ENCODE data around the gene PHLPP2. TPM values are rescaled to one million over a fixed set of nuclear protein-coding genes. Genes with fewer than 3 reads are reported as not detected.
A peak's percentile ranks its signal among the peaks of the same experiment; 100 is the strongest.

Gene PHLPP2, protein sequence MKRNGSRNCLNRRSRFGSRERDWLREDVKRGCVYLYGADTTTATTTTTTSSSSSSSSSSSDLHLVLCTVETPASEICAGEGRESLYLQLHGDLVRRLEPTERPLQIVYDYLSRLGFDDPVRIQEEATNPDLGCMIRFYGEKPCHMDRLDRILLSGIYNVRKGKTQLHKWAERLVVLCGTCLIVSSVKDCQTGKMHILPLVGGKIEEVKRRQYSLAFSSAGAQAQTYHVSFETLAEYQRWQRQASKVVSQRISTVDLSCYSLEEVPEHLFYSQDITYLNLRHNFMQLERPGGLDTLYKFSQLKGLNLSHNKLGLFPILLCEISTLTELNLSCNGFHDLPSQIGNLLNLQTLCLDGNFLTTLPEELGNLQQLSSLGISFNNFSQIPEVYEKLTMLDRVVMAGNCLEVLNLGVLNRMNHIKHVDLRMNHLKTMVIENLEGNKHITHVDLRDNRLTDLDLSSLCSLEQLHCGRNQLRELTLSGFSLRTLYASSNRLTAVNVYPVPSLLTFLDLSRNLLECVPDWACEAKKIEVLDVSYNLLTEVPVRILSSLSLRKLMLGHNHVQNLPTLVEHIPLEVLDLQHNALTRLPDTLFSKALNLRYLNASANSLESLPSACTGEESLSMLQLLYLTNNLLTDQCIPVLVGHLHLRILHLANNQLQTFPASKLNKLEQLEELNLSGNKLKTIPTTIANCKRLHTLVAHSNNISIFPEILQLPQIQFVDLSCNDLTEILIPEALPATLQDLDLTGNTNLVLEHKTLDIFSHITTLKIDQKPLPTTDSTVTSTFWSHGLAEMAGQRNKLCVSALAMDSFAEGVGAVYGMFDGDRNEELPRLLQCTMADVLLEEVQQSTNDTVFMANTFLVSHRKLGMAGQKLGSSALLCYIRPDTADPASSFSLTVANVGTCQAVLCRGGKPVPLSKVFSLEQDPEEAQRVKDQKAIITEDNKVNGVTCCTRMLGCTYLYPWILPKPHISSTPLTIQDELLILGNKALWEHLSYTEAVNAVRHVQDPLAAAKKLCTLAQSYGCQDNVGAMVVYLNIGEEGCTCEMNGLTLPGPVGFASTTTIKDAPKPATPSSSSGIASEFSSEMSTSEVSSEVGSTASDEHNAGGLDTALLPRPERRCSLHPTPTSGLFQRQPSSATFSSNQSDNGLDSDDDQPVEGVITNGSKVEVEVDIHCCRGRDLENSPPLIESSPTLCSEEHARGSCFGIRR (N-terminal part only)
- total RNA-seq = 1 to 10 TPM; 7.6 to 9.9 (median 9.3) TPM
- 8.3 TPM for total RNA-seq (2013)
- 23.0 to 66.6 (median 41.4) reads per million in 29 experiments for total RNA-seq

DNA sequence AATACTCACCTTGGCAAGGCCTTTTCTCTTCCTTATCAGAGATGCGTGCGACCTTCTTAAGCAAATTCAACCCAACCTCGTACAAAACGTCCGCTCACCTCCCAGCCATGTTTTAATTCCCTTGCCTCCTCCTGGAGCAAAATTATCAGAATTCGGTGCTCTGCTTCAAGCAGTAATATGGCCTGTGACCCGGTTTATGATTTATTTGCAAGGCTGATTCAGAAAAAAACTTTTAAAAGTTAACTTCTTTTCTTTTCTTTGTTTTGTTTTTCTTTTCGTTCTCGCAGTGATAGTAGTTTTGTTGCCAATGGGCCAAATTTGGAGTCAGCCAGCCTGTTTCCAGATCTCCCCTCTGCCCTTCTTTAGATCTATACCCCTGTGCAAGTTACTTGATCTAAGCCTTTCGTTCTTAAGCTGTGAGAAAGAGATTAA, at the start of gene PHLPP2:
Gene PHLPP2, minus strand, starts transcription at position 382 of the 432 bp plus-strand sequence. CDS start 9,906 bp downstream, outside the sequence.
- Mint-ChIP-seq H3K27me3 (no peaks in the 10 kb centered on the region), H3K9me3 (no peaks in the 10 kb centered on the region), H3K36me3 (no peaks in the 10 kb centered on the region), H3K4me3 (peak within 1 kb of the TSS; percentile 77 to 93 (median 83)), H3K4me1 (peaks cover 12 to 22% (median 21%) of the 10 kb centered on the region in 3 donors), H3K27ac (peak within 1 kb of the TSS; percentile 71 to 83)
- Histone ChIP-seq H3K27me3 (replicated peaks in 1 of 2; ENCODE audit: control insufficient read depth in 2 of 2, extremely low read depth in 1 of 2, insufficient read depth in 2 of 2, low read length in 1 of 2) (no peaks in the 10 kb centered on the region), H3K27ac (ENCODE audit: low read length) (no peak within 1 kb of the TSS), H3K4me3 (ENCODE audit: control insufficient read depth in 1 of 2, extremely low read depth in 1 of 2, low read length in 1 of 2) (peak within 1 kb of the TSS; percentile 53 to 59), H3K9me3 (no peaks in the 10 kb centered on the region), H3K36me3 (ENCODE audit: control insufficient read depth in 2 of 2, extremely low read depth in 1 of 2, insufficient read depth in 1 of 2, low read length in 1 of 2) (no peaks in the 10 kb centered on the region), H3K4me1 (ENCODE audit: control insufficient read depth in 1 of 2, extremely low read depth in 1 of 2, insufficient read depth in 2 of 2, low read length in 2 of 2) (peaks cover 6% of the 10 kb centered on the region in 2 experiments)
- ChIA-PET POLR2A (no interaction called here), CTCF (no interaction called here)
- 13% methylated on average over 5 of the region's 10 CpGs for WGBS (ENCODE audit: insufficient coverage)
- ATAC-seq (replicated peaks in 1 of 4) (no peak), DNase-seq (no peak)

DNA sequence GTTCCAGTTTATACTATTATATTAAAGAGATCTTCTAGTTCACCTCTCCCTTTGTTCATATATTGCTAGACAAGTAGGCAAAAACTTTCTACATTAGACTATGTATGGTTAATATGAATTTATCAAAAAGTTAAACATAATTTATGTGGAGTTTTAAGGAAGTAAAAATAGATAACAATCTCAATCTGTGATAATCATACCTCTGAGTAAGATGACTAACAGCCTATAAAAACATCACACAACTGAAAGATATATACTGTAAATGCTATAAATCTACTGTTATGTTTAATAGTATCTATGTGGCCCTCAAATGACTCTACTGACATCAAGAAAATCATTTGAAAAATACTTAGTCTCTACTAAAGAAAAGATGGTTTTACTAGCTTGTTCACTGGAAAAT, 47.1 kb upstream of the PHLPP2 start:
- ATAC-seq (replicated peaks in 1 of 4) = no peak
- no peak overlapping the region for H3K4me3 ChIP-seq (ENCODE audit: control insufficient read depth in 1 of 2, extremely low read depth in 1 of 2, low read length in 1 of 2)
- no peak overlapping the region for H3K4me3 Mint-ChIP-seq
- H3K27ac ChIP-seq (ENCODE audit: low read length) = no peak overlapping the region
- ChIA-PET POLR2A (no interaction called here), CTCF (no interaction called here)
- no peak for DNase-seq
- H3K36me3 Mint-ChIP-seq = peaks cover 41% of the 10 kb centered on the region
- H3K9me3 Mint-ChIP-seq = no peaks in the 10 kb centered on the region
- no peaks in the 10 kb centered on the region for H3K27me3 Mint-ChIP-seq
- H3K27me3 ChIP-seq (replicated peaks in 1 of 2; ENCODE audit: control insufficient read depth in 2 of 2, extremely low read depth in 1 of 2, insufficient read depth in 2 of 2, low read length in 1 of 2) = no peaks in the 10 kb centered on the region
- H3K27ac Mint-ChIP-seq = no peak overlapping the region
- peaks cover 0 to 2% of the 10 kb centered on the region in 2 experiments for H3K4me1 ChIP-seq (ENCODE audit: control insufficient read depth in 1 of 2, extremely low read depth in 1 of 2, insufficient read depth in 2 of 2, low read length in 2 of 2)
- peaks cover 0 to 57% of the 10 kb centered on the region in 2 donors for H3K36me3 ChIP-seq (ENCODE audit: control insufficient read depth in 2 of 2, extremely low read depth in 1 of 2, insufficient read depth in 1 of 2, low read length in 1 of 2)
- peaks cover 18 to 24% (median 22%) of the 10 kb centered on the region in 3 donors for H3K4me1 Mint-ChIP-seq
- no peaks in the 10 kb centered on the region for H3K9me3 ChIP-seq

DNA sequence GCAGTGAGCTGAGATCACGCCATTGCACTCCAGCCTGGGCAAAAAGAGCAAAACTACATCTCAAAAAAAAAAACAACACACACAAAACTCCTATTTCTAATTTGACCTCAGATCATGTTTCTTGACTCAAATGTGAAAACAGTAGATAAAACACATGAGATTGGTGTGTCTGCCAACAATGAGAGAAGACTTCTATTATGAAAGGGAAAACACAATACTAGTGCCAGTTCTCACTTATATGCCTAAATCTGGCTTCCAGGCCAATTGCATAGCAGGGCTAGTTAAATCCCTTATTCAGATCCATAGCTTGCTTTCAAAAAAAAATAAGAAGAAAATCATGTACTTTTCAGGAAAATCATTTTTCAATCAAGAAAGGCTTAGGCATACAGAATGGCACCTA, 44.7 kb upstream of the PHLPP2 start:
- DNase-seq (no peak), ATAC-seq (replicated peaks in 1 of 4) (no peak)
- POLR2A ChIA-PET = interaction anchor here (0.6 to 1.2 kb wide), 2 partner anchors 15 to 40 kb away, joined by 3 to 4 read pairs; no protein-coding TSS in a partner anchor
- Histone ChIP-seq H3K27me3 (replicated peaks in 1 of 2; ENCODE audit: control insufficient read depth in 2 of 2, extremely low read depth in 1 of 2, insufficient read depth in 2 of 2, low read length in 1 of 2) (no peaks in the 10 kb centered on the region), H3K9me3 (no peaks in the 10 kb centered on the region), H3K36me3 (ENCODE audit: control insufficient read depth in 2 of 2, extremely low read depth in 1 of 2, insufficient read depth in 1 of 2, low read length in 1 of 2) (peaks cover 0 to 59% of the 10 kb centered on the region in 2 donors), H3K27ac (ENCODE audit: low read length) (no peak overlapping the region), H3K4me1 (ENCODE audit: control insufficient read depth in 1 of 2, extremely low read depth in 1 of 2, insufficient read depth in 2 of 2, low read length in 2 of 2) (peaks cover 0 to 2% of the 10 kb centered on the region in 2 experiments), H3K4me3 (ENCODE audit: control insufficient read depth in 1 of 2, extremely low read depth in 1 of 2, low read length in 1 of 2) (no peak overlapping the region)
- no CpG with 5 or more reads among the region's 1 CpG for WGBS (ENCODE audit: insufficient coverage)
- Mint-ChIP-seq H3K36me3 (peaks cover 44% of the 10 kb centered on the region), H3K4me1 (peaks cover 11 to 13% (median 13%) of the 10 kb centered on the region in 3 donors), H3K4me3 (no peak overlapping the region), H3K27ac (peak overlapping the region in 1 of 2 donors; percentile 17), H3K9me3 (no peaks in the 10 kb centered on the region), H3K27me3 (no peaks in the 10 kb centered on the region)
- CTCF ChIA-PET = interaction anchor here in 1 of 2 donors (1.0 to 1.3 kb wide), 2 partner anchors 113 to 204 kb away, joined by 3 to 4 read pairs; no protein-coding TSS in a partner anchor

DNA sequence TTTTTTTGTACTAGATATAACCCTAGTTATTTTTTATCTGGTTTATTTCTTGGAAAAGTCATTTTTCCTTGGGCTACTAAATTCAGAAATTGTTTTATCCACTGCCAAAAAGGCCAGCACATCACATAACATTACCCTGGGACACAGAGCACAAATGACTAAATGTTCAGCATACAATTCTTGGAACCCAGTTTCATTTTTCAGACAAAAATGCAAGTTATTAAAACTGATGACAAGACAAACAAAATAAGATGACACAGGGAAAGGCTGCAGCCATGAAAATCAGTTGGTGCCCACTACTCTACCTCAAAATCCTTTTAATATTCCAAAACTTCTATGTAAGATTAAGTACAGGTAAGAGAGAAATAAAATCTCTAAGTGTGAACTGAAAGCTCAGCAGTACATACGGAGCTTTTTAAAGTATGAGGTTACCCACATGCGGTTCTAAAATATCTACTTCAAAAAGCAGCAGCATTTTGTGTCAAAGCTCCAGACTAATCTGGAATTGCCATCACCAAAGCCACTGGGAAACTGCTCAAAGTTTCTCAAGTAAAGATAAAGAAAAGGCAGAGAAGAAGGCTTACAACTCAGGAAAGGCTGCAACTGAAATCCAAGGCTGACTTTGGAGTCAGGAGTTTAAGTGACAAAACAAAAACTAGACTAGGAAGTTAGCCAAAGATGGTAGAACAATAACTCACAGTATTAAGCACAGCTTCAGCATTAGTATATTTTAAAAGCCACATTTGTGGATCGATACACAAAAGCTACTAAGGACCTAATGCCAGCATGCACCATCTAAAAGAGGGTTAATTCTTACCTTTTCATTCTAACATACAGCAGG, 42.8 kb upstream of the PHLPP2 start:
- Mint-ChIP-seq H3K4me3 (no peak overlapping the region), H3K9me3 (no peaks in the 10 kb centered on the region), H3K27ac (peak overlapping the region; percentile 27 to 56), H3K4me1 (peaks cover 11 to 13% (median 13%) of the 10 kb centered on the region in 3 donors), H3K27me3 (no peaks in the 10 kb centered on the region), H3K36me3 (peaks cover 54% of the 10 kb centered on the region)
- Histone ChIP-seq H3K27me3 (replicated peaks in 1 of 2; ENCODE audit: control insufficient read depth in 2 of 2, extremely low read depth in 1 of 2, insufficient read depth in 2 of 2, low read length in 1 of 2) (no peaks in the 10 kb centered on the region), H3K36me3 (ENCODE audit: control insufficient read depth in 2 of 2, extremely low read depth in 1 of 2, insufficient read depth in 1 of 2, low read length in 1 of 2) (peaks cover 7 to 65% of the 10 kb centered on the region in 2 donors), H3K4me3 (ENCODE audit: control insufficient read depth in 1 of 2, extremely low read depth in 1 of 2, low read length in 1 of 2) (no peak overlapping the region), H3K4me1 (ENCODE audit: control insufficient read depth in 1 of 2, extremely low read depth in 1 of 2, insufficient read depth in 2 of 2, low read length in 2 of 2) (peaks cover 0 to 2% of the 10 kb centered on the region in 2 experiments), H3K27ac (ENCODE audit: low read length) (no peak overlapping the region), H3K9me3 (no peaks in the 10 kb centered on the region)
- no CpG with 5 or more reads among the region's 3 CpGs for WGBS (ENCODE audit: insufficient coverage)
- POLR2A ChIA-PET = interaction anchor here in 1 of 2 donors (0.7 kb wide), 1 partner anchor 16 kb away, joined by 3 read pairs; no protein-coding TSS in a partner anchor
- CTCF ChIA-PET = interaction anchor here in 1 of 2 donors (0.6 kb wide), 1 partner anchor 267 kb away, joined by 3 read pairs; no protein-coding TSS in a partner anchor
- ATAC-seq (replicated peaks in 1 of 4) (no peak), DNase-seq (no peak)

DNA sequence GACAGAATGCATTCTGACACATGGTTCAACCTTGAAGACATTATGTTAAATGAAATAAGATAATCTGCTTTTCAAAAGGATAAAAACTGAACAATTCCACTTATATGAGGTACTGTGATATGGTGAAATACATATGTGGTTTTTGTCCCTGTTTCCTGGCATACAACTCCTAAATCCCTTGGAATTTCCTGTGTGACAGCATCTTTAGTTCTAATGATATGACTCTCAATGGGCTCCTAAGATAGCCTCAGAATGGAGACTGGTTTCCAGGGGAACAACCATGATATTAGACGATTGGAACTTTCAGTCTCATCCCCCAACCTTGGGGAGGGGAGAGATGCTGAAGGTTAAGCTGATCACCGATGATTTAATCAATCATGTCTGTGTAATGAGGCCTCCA, 37.7 kb upstream of the PHLPP2 start:
- Mint-ChIP-seq H3K4me1 (peaks cover 3 to 6% (median 5%) of the 10 kb centered on the region in 3 donors), H3K9me3 (no peaks in the 10 kb centered on the region), H3K36me3 (peaks cover 52% of the 10 kb centered on the region), H3K4me3 (no peak overlapping the region), H3K27me3 (no peaks in the 10 kb centered on the region), H3K27ac (no peak overlapping the region)
- ATAC-seq (replicated peaks in 1 of 4) = no peak
- Histone ChIP-seq H3K36me3 (ENCODE audit: control insufficient read depth in 2 of 2, extremely low read depth in 1 of 2, insufficient read depth in 1 of 2, low read length in 1 of 2) (peaks cover 7 to 62% of the 10 kb centered on the region in 2 donors), H3K4me3 (ENCODE audit: control insufficient read depth in 1 of 2, extremely low read depth in 1 of 2, low read length in 1 of 2) (no peak overlapping the region), H3K27me3 (replicated peaks in 1 of 2; ENCODE audit: control insufficient read depth in 2 of 2, extremely low read depth in 1 of 2, insufficient read depth in 2 of 2, low read length in 1 of 2) (no peaks in the 10 kb centered on the region), H3K27ac (ENCODE audit: low read length) (no peak overlapping the region), H3K9me3 (no peaks in the 10 kb centered on the region), H3K4me1 (ENCODE audit: control insufficient read depth in 1 of 2, extremely low read depth in 1 of 2, insufficient read depth in 2 of 2, low read length in 2 of 2) (no peaks in the 10 kb centered on the region)
- no CpG with 5 or more reads among the region's 2 CpGs for WGBS (ENCODE audit: insufficient coverage)
- CTCF ChIA-PET = no interaction called here
- no peak for DNase-seq
- POLR2A ChIA-PET = interaction anchor here in 1 of 2 donors (0.5 to 0.6 kb wide), 2 partner anchors 41 to 92 kb away, joined by 3 to 4 read pairs; no protein-coding TSS in a partner anchor

Measured in T-cell (primary cell).